GM03348 (cell line): ENCODE data around the gene RBM33.
A peak's percentile ranks its signal among the peaks of the same experiment; 100 is the strongest.
"Not testable (repeated sequence)": the region's sequence is repeated elsewhere in the genome, so short reads cannot be mapped to it uniquely, and the experiment has no call there.

Experiments used
- DNase-seq: peaks from one replicate; pipeline ENCODE4 v3.0.0; 2012; ENCODE audit warnings: low spot score

The RBM33 gene

DNA sequence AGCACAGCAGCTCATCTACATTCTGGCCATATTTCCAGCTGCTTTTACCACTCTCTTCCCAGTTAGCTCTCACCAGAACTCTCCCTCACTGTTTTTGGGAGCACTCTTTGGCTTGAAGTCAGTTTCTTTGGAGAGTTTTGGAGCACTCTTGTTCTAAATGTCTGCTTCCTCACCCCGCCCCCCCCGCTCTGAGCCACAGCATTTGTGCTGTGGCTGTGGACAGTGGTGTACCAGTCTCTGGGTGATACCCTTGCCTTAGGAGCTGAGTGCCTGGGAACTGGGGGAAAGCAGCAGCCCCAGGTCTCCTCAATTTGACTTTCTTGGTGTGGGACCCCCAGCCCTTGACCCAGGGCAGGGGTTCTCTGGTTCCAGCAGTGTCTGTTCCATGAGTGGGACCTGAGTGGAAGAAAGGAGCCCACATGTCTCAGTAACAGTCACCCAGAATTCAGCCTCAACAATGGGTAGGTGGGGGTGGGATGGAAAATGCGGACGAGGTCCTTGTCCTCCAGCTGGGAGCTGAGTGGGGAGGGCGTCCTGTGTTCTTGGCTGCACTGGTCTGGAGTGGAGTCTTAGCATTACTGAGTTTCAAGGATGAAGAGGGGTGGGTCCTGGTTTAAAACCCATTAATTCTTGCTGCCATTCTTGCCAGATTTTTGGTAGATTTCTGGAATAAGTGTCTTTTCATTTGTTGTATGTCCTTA lies 18.0 kb downstream of the RBM33 start:
- no peak for DNase-seq

DNA sequence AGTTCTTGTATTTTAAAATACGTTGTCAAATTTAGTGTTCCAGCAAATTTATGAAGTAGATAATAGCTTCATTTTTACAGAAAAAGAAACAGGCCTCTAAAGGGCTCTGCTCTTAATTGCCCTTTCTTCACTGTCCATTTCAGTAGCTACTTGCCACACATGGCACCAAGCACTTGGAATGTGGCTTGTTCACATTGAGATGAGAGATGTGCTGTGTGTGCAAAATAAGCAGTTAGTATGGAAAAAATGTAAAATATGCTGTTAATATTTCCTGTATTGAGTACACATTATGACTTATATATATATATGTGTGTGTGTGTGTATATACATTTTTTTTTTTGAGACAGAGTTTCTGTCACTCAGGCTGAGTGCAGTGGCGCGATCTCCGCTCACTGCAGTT lies 19.5 kb downstream of the RBM33 start:
- DNase-seq, result no peak

DNA sequence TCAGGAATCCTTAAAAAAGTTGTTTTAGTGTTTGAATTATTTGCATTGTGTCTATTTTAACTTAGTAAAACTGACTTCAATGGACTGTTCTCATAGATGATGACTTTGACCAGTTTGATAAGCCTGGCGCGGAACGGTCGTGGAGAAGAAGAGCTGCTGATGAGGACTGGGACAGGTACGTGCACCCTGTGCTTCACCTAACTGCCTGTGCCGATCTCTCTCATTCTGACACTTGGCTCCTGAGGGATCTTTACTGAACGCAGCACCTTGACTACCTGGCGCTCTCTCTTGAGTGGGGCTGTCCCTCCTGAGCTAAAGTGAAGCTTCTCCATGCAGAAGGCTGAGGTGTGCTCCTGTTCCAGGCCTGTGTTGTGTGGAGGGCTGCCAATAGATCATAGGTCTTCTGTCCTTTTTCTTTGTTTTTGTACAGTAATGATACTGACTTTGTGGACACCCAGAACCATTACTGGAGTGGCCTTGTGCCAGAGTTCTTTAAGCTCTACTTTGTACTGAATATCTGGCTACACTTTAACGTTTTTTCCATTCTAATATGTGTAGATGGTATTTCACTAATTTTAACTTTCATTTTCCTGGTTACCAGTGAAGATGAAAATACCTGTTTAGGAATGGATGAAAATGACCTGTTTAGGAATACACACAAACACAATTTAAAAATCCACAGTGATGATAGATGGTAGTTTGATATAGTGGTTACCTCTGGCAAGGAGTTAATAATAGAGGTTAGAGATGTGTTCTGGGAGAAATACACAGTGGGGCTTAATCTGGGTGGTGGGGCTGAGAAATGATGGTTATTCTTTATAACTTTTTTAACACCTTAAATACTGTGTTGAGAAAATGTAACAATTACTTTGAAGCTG lies 20.9 kb downstream of the RBM33 start:
- no peak for DNase-seq

DNA sequence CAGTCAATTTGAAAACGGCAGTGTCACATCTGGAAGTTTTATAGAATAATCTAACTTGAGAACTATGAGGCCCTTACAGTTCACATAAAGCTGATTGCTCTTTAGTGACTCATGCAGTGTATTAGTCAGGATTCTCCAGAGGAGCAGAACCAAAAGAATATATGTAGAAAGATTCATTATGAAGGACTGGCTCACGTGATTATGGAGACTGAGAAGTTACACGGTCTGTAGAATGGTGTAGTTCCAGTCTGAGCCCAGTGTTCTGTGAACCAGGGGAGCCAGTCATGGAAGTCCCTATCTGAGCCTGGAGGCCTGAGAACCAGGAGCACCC lies 21.5 kb downstream of the RBM33 start:
- peak; percentile 71 for DNase-seq

DNA sequence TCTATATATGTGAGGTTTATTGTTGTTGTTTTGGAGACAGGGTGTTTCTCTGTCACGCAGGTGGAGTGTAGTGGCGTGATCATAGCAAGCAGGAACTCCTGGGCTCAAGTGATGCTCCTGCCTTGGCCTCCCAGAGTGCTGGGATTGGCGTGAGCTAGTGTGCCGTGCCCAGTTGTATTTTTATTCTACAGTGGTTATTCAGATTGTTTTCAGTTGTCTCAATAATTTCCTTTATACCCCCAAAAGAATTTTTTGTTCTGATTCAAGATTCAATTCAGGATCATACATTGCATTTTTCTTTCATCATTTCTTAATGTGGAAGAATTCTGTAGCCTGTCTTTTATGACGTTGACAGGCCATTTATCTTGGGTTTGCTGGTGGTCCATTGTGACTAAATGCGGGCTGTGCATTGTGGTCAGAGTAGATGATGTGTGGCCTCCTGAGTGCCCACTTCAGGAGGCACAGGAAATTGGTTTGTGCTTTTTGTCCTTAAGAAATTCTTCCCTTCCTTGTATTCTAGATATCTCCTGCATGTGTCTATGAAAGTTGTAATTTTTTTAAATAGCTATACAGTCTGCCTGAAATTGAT lies 22.9 kb downstream of the RBM33 start:
- DNase-seq, result no peak

DNA sequence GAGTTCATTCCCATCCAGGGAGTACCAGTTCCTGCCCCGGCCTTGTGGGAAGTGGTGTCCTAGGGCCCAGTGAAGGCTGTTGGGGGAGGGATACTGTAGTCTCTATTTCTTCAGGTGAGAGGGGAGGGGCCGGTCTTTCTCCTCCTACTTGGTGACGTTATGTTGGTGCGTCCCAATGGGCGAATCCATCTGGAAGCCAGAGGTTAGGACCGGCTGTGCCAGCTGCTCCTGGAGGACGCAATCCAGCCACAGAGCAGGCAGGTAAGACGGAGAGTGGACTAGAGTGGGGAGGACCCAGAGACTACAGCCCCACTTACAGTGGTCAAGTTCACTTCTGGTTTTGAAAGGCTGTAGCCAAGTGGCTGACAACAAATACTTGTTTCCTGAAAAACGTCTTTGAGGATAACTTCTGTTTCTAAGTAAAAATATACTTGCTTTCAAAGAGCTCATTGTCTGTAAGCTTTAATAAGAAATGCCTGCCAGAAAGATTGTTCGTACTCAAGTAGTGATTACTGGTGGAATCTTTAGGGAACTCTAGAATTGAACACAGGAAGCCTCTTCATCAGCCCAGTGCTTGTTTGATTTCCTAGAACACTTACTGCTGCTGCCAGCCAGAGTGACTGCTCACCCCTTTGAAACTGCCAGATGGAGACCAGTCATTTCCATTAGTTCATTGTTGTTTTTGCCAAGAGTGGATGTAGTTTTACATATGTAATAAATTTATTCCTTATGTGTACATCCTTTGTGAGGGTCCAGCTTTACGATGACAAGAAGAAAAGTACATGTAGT lies 25.4 kb downstream of the RBM33 start:
- DNase-seq, result peak; percentile 45

DNA sequence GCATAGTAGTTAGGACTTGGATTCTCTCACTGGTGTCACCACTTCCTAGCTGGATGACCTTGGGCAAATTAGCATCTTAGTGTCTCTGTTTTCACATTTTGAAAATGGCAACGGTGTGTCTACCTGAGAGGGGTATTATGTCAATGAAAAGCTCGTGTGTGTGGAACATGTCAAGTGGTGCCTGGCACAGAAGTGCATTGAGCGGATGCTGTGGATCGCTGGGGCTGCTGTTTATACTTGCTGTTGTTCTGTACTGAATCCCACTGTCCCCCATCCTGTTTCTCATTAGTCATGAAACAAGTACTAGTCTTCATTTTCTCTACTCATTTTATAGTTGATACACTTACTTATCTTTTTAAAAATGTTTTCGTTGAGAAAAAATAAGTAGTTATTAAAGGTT lies 26.1 kb downstream of the RBM33 start:
- no peak for DNase-seq

DNA sequence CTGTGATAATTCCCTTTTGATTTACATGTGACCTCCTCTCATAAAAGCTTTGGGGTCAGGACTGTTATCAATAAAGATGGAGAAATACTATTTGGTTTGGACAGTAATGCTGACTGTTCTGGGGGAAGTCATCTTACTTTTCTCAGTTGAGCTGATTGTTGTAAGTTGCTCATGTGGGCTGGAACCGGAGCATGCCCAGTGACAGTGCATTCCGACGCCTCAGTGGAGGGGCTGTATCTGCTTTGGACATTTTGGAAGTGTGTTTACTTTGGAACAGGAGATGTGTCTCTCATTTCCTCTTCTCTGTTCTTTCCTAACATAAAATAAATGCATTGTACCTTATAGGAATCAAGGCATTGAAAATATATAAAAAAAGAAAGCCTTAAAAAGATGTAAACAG lies 30.1 kb downstream of the RBM33 start:
- DNase-seq, result no peak

DNA sequence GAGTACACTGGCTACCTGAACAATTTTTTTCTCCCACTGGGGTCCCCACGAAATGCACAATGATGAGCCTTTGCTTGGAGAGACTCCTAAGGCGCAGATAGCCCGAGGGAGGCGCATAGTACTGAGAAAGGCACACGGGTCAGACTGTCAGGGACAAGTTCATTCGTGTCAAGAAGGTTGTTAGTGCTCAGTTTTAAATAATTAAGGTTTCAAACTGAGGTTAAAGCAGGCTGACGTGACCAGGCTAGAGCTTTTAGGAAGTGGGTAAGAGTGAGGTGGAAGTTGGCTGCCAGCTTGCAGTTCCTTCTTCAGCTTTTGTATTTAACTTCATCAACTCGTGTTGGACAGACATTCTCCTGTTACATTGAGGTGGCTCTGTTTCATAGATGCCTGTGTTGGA lies 31.6 kb downstream of the RBM33 start:
- DNase-seq, result no peak

DNA sequence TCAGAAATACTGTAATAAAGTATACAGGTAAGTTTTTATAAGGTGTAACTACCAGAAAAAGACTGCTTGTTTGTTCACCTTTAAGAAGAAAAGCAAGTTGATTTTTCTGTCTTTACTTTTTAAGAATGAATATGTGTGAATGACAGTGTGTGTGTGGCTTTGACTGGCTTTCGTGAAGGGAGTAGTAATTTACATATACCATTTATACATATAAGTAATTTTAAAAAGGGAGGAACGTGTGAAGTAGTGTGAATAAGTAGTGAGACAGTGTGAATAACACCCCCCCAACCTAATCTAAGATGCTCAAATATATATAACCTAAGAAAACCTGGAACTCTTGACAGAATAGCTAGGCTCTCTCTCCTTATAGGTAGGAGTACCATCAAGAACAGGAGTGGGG lies 33.2 kb downstream of the RBM33 start:
- DNase-seq, result no peak

DNA sequence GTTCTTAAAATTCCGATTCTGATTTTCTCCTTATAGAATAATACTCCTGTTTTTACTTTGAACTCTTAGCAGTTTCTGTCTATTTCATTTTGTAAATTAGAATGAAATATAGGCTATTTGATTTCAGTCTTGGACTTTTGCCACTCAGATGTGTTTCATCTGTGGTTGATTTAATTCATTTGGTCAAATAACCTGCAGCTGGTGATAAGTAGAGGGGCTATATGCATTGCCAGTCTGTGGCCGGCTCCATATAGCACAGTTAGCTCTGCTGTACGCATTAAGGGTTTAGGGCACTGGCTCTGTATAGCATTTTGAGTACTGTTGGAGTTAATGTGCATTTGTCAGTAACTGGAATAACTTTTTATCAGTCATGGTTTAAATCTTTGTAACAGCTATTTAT lies 35.7 kb downstream of the RBM33 start:
- DNase-seq, result no peak

DNA sequence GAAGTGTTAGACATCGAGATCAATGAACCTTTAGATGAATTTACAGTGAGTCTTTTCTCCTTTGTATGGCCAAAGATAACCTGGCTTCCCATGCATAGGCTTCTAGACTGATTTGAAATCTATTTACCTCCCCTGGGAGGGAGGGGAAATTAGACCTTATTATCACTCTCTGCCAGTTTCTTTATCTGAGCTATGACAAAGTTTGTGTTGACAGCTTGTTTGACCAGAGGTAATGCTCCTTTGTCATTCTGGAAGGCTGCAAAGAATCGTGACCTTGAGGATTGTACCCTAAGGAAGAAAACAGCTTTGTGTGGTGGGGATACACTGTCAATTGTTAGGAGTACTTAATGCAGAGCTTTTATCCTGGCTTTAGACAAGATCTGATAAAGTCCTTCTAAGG lies 36.4 kb downstream of the RBM33 start:
- no peak for DNase-seq

DNA sequence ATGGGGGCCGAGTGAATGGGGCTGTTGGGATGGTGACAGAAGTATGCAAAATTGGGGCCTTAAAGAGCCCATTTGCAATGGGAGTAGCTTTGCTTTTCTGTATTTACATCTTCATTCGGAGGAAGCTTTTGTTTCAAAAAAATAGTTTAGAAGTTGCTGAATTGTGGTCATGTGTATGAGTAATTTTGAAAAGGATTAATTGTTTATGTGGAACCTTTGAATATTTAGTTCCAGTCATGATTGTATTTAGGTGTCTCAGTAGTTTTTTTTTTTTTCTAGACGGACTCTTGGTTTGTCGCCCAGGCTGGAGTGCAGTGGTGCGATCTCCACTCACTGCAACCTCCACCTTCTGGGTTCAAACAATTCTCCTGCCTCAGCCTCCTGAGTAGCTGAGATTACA lies 37.2 kb downstream of the RBM33 start:
- no peak for DNase-seq

DNA sequence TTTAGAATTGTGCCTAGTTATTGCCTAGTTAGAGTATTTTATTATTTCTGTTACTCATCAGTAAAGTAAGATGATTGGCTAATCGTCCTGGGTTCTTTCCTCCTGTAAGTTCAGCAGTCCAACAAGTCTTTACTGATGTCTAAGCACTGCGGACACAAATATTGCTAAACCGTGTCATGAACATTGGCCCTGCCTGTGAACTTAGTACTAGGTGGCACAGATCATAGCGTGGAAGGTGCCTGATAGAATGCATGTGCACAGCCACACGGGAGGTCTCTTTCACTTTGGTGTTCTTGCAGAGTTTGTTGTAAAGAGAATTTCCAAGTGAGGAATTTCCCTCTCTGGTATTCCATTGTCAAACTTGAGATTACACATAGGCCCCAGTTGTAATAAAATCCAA lies 38.0 kb downstream of the RBM33 start:
- DNase-seq, result no peak

DNA sequence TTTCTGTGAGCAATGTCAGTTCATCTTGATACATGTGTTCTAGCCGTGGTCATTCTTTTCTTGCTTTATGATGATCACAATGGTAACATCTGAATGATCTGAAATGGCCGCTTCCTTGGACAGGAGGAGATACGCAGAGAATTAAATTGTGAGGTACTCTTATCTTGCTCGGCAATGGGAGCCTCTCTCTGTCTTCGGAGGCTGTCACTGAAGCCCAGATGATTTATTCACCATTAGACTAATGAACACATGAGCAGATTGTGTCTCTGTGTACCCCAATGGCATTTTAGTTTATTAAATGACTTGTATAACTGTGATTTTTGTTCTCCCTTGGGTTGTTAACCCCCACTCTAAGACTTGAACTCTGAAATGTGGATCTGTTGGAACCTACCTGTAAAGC lies 38.6 kb downstream of the RBM33 start:
- no peak for DNase-seq

DNA sequence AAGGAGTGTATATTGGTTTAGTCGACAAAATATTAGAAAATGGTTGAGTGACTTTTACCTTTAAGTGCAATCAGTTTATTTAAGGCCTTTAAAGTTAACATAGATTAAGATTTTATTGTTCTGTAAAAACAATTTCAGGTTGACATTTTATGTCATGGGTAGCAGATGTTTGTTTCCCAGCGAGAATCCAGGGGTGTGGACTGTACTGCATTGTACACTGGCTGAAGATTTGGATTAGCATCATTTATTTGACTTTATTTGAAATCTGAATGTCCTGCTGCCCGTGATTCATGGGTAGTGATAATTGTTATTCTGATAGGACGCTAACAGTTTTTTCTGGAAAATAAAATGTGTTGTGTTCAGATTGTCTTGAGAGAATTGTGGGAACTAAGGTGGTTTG lies 39.3 kb downstream of the RBM33 start:
- DNase-seq, result no peak

DNA sequence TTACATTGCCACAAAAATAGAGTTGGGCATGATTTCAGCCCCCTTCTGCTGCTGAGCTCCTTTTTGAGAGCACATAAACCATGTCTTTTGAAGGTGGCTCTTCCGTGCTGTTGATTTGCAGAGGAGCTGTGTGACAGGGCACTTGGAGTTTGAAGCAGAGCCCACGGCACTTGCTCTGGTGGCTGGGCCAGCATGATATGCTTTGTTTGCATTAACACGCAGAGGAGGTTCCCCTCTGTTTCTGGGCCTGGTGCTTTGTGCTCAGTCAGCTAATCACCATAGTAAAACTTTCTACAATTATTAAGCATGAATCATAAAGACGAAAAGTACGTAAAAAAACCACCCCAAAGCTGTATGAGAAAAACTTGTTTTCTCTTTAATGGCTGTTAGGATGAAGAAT lies 40.1 kb downstream of the RBM33 start:
- DNase-seq, result no peak

DNA sequence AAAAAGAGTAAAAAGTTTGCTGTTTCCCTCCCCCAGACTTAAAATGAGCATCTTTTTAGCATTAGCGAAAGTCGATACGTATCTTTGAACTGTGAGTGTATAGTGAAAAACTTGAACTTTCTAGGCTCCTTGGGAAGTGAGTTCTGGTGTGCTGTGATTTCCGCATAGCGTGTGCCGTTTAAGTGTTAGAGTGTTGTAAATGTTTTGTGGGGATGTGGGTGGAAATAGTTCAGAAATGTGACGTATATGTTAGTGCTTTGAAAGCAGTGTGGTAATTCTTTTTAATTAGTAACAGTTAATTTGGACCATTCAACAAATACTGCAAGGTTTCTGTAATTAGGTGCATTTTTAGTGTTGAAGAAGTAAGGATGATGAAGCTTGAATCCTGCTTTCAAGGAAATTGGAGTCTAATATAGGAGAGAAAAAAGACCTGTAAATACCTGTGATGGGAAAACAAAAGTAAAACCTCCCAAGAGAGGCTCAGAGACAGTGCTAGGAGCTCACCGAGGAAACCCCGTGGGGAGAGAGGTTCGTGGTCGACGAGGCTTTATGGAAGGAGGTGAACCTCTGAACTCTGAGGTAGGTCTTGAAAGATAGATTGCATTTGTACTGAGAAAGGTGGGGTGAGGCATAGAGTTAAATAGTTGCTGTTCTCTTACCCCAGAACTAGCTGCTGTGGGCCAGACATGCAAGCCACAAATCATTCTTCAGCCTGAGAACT lies 40.8 kb downstream of the RBM33 start:
- DNase-seq, result no peak

DNA sequence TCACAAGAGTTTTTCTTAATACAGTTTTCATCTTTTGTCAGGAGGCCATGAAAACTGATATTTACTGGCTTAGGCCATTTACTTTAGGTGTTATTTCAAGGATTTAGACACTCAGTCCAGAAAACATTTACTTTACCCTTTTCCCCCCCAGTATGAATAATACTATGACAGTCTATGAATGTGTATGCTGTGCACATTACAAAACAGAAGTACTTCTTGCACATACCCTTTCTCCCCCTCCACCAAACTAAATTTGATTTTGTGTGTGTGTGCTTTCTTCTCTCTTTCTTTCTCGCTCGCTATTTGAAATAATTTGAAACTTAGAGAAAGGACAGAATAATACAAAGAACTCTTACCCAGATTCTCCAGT lies 41.3 kb downstream of the RBM33 start:
- DNase-seq, result no peak

DNA sequence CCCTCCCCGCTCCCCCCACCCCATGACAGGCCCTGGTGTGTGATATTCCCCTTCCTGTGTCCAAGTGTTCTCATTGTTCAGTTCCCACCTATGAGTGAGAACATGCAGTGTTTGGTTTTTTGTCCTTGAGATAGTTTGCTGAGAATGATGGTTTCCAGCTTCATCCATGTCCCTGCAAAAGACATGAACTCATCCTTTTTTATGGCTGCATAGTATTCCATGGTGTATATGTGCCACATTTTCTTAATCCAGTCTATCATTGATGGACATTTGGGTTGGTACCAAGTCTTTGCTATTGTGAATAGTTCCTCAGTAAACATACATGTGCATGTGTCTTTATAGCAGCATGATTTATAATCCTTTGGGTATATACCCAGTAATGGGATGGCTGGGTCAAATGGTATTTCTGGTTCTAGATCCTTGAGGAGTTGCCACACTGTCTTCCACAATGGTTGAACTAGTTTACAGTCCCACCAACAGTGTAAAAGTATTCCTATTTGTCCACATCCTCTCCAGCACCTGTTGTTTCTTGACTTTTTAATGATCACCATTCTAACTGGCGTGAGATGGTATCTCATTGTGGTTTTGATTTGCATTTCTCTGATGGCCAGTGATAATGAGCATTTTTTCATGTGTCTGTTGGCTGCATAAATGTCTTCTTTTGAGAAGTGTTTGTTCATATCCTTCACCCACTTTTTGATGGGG lies 42.3 kb downstream of the RBM33 start:
- DNase-seq, result not testable (repeated sequence)

DNA sequence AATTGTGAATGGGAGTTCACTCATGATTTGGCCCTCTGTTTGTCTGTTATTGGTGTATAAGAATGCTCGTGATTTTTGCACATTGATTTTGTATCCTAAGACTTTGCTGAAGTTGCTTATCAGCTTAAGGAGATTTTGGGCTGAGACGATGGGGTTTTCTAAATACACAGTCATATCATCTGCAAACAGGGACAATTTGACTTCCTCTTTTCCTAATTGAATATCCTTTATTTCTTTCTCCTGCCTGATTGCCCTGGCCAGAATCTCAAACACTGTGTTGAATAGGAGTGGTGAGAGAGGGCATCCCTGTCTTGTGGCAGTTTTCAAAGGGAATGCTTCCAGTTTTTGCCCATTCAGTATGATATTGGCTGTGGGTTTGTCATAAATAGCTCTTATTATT lies 43.8 kb downstream of the RBM33 start:
- DNase-seq, result not testable (repeated sequence)
